Lower leg skin (tissue), 4 donors: ENCODE measurements around the gene CDH10. TPM values are rescaled to one million over a fixed set of nuclear protein-coding genes. Genes with fewer than 3 reads are reported as not detected.

Experiments used
- DNase-seq, 2 donors: peaks; one replicate each; pipeline ENCODE4 v3.0.0-alpha.2; 2019; ENCODE audit warnings: low spot score in 2 of 2
- H3K4me3 ChIP-seq: fragments of 200-600 bp; sonication (generic); 2 replicates; pipeline ENCODE4 v1.5.1; 2017; ENCODE audit warnings: mild to moderate bottlenecking, low read depth; ENCODE audit not compliant: poor library complexity, severe bottlenecking
- POLR2A ChIP-seq, 2 donors: fragments of 450-650 bp; IDR thresholded peaks; one replicate each; pipeline ENCODE4 v1.6.1; 2016 to 2017; ENCODE audit warnings: antibody characterized with exemption in 2 of 2, mild to moderate bottlenecking in 1 of 2, moderate library complexity in 1 of 2
- WGBS, 2 donors: methylation state at CpG; one replicate each; pipeline ENCODE4 v1.1.5; 2018; 5-methylcytosine and 5-hydroxymethylcytosine counted together
- intact Hi-C: fragments of 100-400 bp; cut with DNase I; formaldehyde crosslinking; loops from one replicate; pipeline ENCODE4 v1.15.0; 2023; ENCODE audit warnings: low total_unique reads
- total RNA-seq, 4 donors: library from RNA; depleted of rRNA; stranded (reverse); fragments of >200 nt; gene quantifications; one replicate each; pipeline ENCODE4 v1.1.0, GENCODE V29; 2016
- TF ChIP-seq, protein P1 (sequence below), 3 donors: fragments of 450-650 bp; IDR thresholded peaks; one replicate each; pipeline ENCODE4 v1.5.1; 2016; ENCODE audit warnings: antibody characterized with exemption in 3 of 3, mild to moderate bottlenecking in 3 of 3, moderate library complexity in 2 of 3

The CDH10 gene
- under 1 TPM in 1 of 4 donors, not detected in 3; 0.04 TPM for total RNA-seq

DNA sequence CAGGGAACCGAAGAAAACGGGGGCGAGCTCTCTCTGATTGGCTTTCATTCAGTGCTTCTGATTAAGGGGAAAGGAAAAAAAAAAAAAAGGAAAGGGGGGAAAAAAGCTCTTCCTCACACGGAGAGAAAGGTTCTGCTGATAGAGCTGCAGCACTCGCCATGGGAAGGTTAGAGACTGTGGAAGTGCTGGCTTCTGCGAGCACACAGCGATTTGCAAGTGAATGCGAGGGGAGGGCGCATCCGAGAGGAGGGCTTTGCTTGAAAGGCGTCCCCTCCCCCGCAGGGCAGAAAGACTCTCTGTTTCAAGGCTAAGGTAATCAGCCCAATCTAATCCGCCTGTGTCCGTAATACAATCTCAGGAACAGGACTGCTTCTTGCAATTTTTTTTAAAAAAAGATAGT is at the start of gene CDH10:
Gene CDH10 (minus strand): TSS at position 218 of the 400 bp plus-strand sequence. CDS start 51,488 bp downstream, outside the sequence.
- H3K4me3 ChIP-seq, result no peak within 1 kb of the TSS
- TF ChIP-seq, protein P1, sequence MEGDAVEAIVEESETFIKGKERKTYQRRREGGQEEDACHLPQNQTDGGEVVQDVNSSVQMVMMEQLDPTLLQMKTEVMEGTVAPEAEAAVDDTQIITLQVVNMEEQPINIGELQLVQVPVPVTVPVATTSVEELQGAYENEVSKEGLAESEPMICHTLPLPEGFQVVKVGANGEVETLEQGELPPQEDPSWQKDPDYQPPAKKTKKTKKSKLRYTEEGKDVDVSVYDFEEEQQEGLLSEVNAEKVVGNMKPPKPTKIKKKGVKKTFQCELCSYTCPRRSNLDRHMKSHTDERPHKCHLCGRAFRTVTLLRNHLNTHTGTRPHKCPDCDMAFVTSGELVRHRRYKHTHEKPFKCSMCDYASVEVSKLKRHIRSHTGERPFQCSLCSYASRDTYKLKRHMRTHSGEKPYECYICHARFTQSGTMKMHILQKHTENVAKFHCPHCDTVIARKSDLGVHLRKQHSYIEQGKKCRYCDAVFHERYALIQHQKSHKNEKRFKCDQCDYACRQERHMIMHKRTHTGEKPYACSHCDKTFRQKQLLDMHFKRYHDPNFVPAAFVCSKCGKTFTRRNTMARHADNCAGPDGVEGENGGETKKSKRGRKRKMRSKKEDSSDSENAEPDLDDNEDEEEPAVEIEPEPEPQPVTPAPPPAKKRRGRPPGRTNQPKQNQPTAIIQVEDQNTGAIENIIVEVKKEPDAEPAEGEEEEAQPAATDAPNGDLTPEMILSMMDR (IDR thresholded peaks at IDR 0.05), result no peak
- TF ChIP-seq POLR2A (IDR thresholded peaks at IDR 0.05), result no peak
- intact Hi-C loops, result no loop called here
- no peak for DNase-seq
- WGBS, 2 donors, result 1% methylated on average over 14 of the region's 14 CpGs

DNA sequence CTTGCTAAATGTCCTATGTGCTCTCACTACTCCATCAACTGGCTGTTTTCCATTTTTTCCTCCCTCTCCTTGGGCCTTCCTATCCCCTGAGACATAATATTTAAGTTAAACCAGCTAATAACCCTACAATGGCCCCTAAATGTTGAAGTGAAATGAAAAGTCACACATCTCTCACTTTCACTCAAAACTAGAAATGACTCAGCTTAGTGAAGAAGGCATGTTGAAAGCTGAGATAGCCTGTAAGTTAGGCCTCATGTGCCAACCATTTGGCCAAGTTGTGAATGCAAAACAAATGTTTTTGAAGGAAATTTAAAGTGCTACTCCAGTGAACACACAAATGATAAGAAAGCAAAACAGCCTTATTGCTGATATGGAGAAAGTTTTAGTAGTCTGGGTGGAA is 48.8 kb upstream of the CDH10 start:
- H3K4me3 ChIP-seq, result no peak overlapping the region
- intact Hi-C loops, result no loop called here
- TF ChIP-seq POLR2A (IDR thresholded peaks at IDR 0.05), result no peak
- TF ChIP-seq, protein P1 (IDR thresholded peaks at IDR 0.05), result no peak
- no peak for DNase-seq

DNA sequence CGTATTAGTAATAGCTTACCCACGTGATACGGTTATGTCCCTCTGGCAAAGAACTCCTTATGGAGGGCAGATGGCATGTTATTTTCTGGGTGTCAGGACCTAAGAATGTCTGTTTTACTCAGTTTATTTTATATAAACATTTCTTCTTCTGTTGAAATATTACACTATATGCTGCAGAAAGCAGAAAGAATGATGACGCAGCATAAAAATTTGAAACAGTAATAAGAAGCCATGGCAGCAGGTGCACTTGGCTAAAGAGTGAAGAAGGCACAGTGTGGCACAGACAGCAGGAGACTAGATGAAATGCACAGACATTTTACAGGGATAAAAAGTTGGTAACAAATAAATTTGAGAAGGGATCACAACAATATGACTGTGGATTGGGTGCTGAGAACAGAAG is 46.3 kb upstream of the CDH10 start:
- 83 to 87% methylated on average over 4 of the region's 4 CpGs for WGBS, 2 donors
- H3K4me3 ChIP-seq, result no peak overlapping the region
- intact Hi-C loops, result no loop called here
- no peak for DNase-seq
- TF ChIP-seq, protein P1 (IDR thresholded peaks at IDR 0.05), result no peak
- no peak for TF ChIP-seq POLR2A (IDR thresholded peaks at IDR 0.05)

DNA sequence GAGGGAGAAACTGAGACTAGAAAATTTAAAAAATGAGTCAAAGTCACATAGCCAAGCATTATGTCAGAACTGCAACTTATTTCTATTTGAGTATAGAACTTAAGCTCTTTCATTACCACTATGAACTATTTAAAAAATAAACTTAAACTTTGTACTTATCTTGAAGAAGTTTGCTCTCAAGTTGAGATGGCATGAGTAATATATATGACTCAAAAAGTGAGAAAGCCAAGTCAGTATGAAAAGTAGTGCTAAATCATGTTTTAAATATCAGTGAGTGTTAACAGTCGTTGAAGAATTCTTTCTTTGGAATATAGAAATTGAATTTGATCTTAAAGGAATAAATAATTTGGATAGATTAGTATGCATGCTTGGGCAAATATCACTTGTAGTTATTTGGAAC is 36.3 kb upstream of the CDH10 start:
- TF ChIP-seq POLR2A (IDR thresholded peaks at IDR 0.05), result no peak
- TF ChIP-seq, protein P1 (IDR thresholded peaks at IDR 0.05), result no peak
- intact Hi-C loops, result no loop called here
- 51% methylated on average over 1 of the region's 1 CpG for WGBS, 2 donors
- no peak for DNase-seq
- no peak overlapping the region for H3K4me3 ChIP-seq

DNA sequence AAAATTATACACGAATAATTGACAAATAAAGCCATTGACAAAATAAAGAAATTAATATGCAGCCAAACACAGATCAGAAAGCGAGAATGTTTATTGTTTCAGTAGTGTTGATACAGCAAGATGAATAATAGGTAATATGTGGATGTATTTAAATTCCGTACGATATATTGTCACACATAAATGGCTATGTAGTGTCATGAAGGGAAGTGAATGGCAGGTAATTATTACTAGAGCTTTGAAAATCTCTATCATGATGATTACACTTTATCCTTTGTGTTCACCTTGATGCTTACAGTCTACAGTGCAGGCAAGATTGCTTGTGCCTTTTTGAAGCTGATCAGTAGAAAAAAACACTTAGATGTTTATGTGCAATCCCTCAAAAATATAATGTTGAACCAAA is 23.3 kb upstream of the CDH10 start:
- no peak for DNase-seq
- intact Hi-C loops, result no loop called here
- WGBS, 2 donors, result 88 to 89% methylated on average over 4 of the region's 4 CpGs
- H3K4me3 ChIP-seq, result no peak overlapping the region
- no peak for TF ChIP-seq POLR2A (IDR thresholded peaks at IDR 0.05)
- TF ChIP-seq, protein P1 (IDR thresholded peaks at IDR 0.05), result no peak

DNA sequence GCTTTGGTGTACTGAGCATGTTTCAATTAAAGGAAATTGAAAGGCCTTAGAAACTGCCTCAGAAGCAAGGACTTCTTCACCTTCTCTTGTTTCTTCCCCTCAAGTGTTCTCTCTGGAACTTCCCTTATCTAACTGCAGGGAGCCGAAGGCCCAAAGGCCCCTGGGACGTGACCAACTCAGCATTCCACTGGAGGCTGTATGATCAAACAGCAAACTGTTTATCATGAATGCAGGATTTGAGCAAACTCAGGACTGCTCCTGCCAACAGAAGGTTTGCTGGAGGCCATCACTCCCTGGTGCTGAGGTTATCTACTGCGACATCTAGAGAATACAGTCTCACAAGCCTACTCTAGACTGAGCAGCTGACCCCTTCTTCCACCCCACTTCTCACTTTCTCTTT is 4.8 kb upstream of the CDH10 start:
- intact Hi-C loops, result no loop called here
- DNase-seq, result no peak
- 66 to 79% methylated on average over 3 of the region's 3 CpGs for WGBS, 2 donors

More for the DNA sequence above, 4.8 kb upstream of the CDH10 start:
- TF ChIP-seq, protein P1 (IDR thresholded peaks at IDR 0.05), result no peak
- no peak for TF ChIP-seq POLR2A (IDR thresholded peaks at IDR 0.05)
- H3K4me3 ChIP-seq, result no peak overlapping the region
